ENCODE measurements around the gene SPAG6.

SPAG6 gene

GRCh38 chr10:22322641-22323160 is 22.6 kb upstream of the SPAG6 start:
- no peak for DNase-seq

DNA sequence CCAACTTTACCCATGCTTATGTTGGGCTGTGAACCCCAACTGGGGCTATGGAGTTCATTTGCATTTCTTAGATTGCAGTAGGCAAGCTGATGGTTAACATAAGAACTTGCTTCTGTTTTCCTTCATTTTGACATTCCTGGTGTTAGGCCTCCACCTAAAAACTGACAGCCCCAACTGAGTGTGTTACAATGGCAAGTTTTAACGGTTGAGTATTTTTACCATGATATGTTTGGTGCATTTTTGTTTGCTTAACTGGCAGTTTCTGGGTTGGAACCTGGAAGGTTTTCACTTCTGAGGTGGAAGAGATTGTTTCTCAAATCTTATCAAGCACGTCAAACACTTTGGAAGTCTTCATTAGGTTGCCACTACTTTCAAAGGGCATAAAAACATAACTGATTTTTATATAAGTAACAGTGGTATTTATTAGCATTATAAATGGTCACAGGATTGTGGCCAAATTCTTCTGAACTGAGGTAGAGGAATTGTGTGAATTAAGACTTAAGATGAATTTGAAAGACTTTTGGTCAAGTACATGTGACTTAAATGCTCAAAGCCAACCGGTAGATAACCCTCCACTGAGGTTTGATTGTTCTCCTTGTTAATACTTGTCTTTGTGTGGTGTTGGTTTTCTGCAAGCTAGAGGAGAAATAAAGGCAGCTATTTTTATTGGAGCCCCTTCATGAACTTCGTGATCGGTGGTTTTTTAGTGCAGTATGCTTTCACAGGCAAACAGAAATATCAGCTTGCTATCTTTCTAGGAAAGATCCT is 21.6 kb upstream of the SPAG6 start:
- DNase-seq: no peak

- no peak for DNase-seq
Observed at GRCh38 chr10:22324413-22324812, 20.9 kb upstream of the SPAG6 start.

GRCh38 chr10:22324893-22325271 is 20.4 kb upstream of the SPAG6 start:
- no peak for DNase-seq

DNA sequence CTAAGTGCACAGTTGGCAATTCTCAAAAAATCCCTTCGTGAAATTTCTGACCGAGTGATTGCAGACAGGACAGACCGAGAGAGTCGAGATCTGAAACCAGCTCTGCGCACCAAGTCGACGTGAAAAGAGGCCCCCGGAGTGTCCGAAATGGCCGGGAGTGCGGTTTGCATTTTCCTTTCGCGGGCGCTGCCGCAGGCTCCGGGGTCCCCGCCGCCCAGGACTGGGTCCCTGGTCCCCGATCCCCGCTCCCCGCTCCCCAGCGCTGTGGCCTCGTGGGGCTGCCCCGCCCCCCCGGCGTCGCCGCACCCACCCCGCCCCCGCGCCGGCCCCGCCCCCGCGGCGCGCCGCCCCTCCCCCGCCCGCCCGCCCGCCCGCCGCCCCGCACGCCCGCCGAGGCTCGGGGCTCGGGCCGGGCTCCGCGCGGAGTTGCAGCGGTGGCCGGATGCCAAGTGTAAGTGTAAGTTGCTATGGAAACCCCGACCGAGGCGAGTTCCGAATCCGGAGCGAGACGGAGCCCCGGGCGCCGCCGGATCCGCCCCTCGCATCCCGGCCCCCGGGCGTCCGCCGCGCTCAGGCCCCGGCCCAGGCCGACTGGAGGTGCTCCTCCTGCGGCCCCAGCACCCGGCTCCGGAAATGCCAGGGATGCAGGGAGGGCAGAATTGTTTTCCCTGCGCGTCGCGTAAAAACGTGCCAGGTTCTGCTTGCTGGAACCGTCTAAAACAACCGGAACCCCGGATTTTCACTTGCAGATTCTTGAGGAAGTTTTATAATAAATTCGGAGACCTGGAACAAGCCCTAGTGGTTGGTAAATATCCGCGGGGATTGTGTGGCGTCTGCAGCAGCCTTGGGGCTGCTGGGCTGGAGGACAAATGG is 19.8 kb upstream of the SPAG6 start:
- DNase-seq: peak; percentile 61

DNA sequence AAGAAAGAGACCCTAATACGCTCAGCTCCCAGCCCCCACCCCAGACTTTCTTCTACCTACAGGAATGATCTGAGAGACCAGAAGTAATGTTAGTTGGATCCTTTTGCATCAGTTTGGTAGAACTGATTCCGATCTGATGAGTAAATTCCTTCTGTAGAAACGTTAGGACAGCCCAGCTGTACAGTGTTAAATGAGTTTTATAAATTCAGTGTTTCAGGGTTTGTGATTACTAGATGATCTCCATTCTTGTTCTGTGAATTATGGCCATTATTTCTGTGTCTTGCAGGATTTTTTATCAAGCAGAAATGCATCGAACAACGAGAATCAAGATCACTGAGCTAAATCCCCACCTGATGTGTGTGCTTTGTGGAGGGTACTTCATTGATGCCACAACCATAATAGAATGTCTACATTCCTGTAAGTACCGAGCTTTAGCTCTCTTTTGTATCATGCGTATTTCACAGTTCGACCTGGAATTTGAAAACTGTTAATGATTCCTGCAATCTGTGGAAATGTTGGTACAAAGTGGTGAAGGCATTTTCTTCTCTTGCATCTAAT is 19.1 kb upstream of the SPAG6 start:
- DNase-seq: no peak

DNA sequence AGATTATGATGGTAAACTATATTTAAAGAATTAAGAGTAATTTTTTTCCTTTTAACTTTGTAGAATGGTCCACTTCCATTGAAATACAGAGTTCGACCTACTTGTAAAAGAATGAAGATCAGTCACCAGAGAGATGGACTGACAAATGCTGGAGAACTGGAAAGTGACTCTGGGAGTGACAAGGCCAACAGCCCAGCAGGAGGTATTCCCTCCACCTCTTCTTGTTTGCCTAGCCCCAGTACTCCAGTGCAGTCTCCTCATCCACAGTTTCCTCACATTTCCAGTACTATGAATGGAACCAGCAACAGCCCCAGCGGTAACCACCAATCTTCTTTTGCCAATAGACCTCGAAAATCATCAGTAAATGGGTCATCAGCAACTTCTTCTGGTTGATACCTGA is 16.1 kb upstream of the SPAG6 start:
- no peak for DNase-seq

DNA sequence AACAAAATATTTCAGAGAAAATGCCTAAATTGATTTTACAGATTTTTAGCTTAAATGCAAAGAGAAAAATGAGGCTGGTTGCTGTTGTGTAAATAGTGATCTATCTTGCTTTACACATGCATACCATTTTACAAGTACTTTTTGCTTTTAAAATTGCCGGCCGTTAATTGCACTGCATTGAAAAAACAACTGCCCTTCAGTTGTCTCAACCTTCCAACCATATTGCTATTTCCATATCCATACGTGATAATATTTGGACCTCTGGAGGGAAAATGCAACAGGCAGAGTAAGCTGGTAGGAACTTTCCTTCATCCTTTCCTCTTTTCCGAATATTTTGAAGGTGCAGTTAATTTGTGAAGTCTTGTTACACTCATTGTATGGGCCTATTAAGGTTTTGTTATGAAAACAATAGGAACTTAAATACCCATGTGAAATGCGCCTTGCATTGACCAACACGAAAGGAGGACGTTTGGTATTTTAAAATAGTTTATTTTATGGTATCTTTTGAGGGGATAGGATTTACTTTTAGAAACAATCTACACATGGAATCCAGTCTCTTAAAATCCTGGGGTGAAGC is 13.1 kb upstream of the SPAG6 start:
- DNase-seq: no peak

DNA sequence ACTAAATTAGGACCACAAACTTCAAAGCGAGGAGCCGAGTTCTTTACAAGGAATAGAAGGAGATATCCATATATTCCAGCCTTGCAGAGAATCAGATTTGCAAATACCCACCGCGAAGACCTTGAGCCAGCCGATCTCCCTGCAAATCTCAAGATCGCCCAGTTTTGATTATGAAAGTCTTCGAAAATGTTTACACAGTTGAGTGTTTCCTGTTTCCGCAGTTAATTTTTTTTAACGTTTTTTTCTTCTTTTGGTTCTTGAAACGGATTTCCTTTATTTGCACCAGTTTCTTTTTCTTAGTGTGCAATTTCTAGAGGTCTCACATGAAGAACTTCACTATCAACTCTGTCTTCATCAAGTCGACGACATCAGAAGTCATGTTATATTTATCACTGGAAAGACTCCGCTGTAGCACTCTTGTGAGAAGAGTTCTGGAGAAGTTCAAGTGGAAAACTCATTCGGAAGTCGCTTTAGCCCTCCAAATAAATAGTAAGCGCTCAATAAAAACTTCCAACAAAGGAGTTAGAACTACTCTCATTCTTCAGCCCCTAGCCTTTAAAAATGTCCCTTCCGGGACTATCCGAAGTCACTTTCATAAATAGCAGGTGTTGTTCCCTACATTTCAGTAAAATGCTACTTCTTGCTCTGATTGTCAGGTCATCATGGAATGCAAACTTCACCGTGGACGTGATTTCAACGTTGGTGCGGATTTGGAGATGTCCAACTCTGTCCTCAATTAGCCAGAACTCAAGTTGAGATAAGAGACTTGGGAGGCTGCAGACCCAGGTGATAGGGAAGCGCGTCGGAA is 11.9 kb upstream of the SPAG6 start:
- DNase-seq: no peak

GRCh38 chr10:22333975-22334282 is 11.4 kb upstream of the SPAG6 start:
- no peak for DNase-seq

GRCh38 chr10:22334414-22335172 is 10.7 kb upstream of the SPAG6 start:
- no peak for DNase-seq

GRCh38 chr10:22335173-22335933 is 9.9 kb upstream of the SPAG6 start:
- DNase-seq: no peak

DNA sequence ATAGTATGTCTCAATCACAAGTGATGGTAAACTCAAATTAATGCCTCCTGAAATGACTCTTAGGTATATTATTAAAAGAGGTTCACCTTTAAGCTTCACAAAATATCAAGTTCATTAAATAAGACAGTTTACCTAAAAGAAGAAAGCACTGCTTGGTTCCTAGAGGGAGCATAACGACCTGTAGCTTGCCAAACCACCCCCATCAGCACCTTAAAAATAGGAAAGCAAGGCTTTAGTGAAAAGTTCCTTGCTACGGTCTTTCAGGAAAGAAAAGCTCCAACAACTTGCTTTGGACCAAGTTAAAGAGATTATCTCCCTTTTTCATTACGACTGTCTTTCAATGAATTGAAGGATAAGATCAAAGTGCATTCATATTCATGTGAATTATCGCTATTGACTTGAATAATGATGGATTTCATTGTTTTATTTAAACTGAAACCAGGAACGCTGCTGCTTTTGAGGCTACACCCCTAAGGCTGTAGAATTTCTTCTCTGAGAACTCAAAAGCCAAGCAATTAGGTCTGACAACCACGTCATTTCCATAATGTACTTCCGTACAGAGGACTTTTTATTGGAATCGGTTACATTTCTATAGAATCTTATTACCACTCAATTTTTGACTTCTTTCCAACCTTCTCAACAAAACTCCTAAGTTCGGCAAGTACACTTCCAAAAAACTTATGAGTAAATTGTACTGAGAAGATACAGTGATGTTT is 7.0 kb upstream of the SPAG6 start:
- DNase-seq: no peak

DNA sequence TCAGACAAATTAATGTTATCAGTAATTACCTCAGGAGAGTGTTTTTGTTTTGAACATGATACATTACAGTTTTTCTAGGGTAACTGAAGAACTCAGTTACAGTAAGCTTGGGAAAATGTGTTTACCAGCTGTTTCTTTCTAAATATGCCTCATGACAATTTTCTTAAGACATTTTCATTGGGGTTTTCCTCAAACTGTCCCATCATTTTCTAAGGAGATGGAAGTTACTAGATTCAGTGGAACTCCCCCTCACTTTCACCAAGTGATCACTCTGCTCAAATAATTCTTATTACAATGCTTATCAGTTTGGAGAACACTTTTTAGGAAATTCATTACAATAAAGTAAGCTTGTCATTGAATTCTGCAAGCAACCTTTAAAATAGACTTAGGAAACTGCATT is 6.4 kb upstream of the SPAG6 start:
- DNase-seq: no peak

GRCh38 chr10:22339761-22340328 is 5.5 kb upstream of the SPAG6 start:
- no peak for DNase-seq

DNA sequence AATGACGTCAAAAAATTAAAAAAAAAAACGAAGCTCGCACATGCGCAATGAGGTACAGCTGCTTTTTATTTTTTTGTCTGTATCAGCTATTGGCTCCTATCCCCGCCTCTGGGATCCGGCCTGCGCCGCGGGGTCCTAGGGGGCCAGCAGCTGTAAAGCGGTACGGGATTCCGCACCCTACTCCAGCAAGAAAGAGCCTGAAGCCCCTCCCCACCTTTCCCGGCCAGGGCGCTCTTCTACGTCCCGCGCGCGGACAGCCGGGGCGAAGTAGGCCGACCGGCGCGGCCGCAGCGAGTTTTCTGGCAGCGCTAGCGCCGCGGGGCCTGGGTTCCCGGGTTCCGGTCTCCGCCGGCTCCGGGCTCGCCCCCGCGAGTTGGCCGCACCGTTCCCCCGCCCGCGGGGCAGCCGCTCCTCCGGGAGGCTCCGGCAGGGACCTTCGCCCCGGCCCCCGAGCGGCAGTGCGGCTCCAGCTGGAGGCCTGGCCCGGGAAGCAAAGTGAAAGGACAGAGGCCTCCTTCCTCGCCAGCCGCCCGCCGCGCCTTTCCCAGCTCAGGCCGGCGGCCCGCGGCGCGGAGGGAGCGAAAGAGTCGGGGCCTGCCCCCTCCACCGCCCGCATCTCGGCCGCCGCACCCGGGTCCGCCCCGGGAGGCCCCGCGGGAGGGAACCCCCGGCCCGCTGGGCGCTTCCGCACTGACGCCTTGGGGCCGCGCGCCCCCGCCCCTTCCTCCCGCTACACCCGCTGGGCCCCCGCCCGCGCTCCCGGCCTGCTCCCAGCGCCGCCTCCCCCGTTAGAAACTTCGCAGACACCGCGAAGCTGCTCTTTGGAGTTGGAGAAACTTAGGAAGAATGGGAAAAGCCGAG is 4.7 kb upstream of the SPAG6 start:
- DNase-seq: peak; percentile 51

DNA sequence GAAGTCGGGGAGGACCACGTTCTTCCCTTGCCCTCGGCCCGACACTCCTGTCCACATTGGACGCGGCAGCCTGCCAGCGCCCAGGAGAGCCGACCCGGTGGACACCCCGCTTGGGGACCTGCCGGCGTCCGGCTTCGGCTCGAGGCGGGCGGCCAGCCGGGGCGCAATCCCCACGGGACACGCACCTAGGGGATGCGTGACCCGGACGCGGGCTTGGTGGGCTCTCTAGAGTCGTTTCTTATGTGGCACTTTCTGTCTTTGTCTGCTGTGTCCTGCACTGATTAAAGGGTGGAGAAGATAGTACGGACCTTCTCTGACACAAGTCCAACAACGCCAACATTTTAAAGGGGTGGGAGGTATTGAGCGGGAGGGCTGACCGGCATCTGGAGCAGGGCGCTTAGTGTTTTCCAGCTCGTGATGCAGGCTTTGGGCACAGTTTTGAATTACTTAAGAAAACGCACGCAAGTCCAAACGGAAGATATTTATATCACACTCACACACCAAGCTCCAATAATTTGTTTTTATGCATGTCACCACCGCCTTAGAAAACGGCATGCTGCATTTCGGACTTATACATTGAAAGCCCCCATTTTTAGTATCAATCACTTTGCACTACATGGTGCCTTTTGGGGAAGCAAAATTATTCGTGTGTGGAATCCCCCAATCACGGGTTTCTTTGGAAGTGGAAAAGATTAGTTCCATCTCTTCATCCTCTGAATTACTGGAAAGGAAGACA is 3.9 kb upstream of the SPAG6 start:
- no peak for DNase-seq

DNA sequence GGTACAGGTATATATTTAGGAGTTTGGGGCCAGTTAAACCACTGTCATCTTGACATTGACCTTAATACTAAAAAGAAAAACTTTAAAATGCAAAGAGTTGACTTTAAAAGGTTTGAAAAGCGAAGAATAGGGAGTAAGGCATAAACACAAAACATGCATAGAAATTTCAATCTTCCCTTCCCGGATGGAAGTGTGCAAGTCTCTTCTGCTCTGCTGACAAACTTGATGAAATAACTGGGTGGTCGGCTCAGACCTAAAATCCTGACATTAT is 3.4 kb upstream of the SPAG6 start:
- DNase-seq: no peak

GRCh38 chr10:22342421-22342820 is 2.9 kb upstream of the SPAG6 start:
- DNase-seq: no peak
